AG04450 (cell line): ENCODE measurements around the gene DOCK6. TPM values are rescaled to one million over a fixed set of nuclear protein-coding genes. Genes with fewer than 3 reads are reported as not detected.

Experiments
- CTCF ChIA-PET: fragments of 300-600, 350-600 bp; formaldehyde crosslinking; extraction: SDS; loops from one replicate; lab custom pipeline; 2022; ENCODE audit warnings: antibody characterized with exemption, inconsistent platforms; lab: Charles Lee
- POLR2A ChIA-PET: fragments of 350-600 bp; formaldehyde crosslinking; extraction: SDS; loops from one replicate; lab custom pipeline; 2021; ENCODE audit warnings: antibody characterized with exemption, inconsistent platforms; lab: Yijun Ruan, JAX
- DNase-seq: peaks from one replicate; pipeline ENCODE4 v3.0.0-alpha.2; 2011; ENCODE audit warnings: low read depth, low spot score
- H3K27ac ChIP-seq: one replicate; pipeline ENCODE4 v1.5.1; 2012; ENCODE audit warnings: low read depth, low read length, control low read depth
- H3K27me3 ChIP-seq: one replicate; pipeline ENCODE4 v1.6.0; 2012; ENCODE audit warnings: low read length; ENCODE audit not compliant: control insufficient read depth, insufficient read depth
- H3K4me3 ChIP-seq: 2 replicates; pipeline ENCODE4 v1.5.1; 2011; ENCODE audit warnings: mild to moderate bottlenecking, low read depth, low read length, control low read depth
- H3K9me3 ChIP-seq: 2 replicates; pipeline ENCODE4 v1.5.1; 2012; ENCODE audit warnings: low read length; ENCODE audit not compliant: control insufficient read depth, insufficient read depth
- CTCF ChIP-seq: IDR thresholded peaks from 2 replicates; pipeline ENCODE4 v1.5.1; 2011; ENCODE audit warnings: low read depth, low read length, control low read depth, inconsistent platforms
- polyA plus RNA-seq: library from polyadenylated mRNA; depleted of rRNA; stranded (reverse); fragments of >200 nt; gene quantifications from 2 replicates; pipeline ENCODE4 v1.2.3, GENCODE V29; 2011

DOCK6 gene
- polyA plus RNA-seq, 1 experiment = 8.9 TPM

- Histone ChIP-seq H3K4me3 (no peak overlapping the region), H3K27me3 (no peaks in the 10 kb centered on the region), H3K9me3 (peaks cover 6% of the 10 kb centered on the region; the same call in 1 of the 2 replicates), H3K27ac (no peak overlapping the region)
- TF ChIP-seq CTCF = no peak
- POLR2A ChIA-PET = no interaction called here
- CTCF ChIA-PET = interaction anchor here (1.4 to 2.9 kb wide), 7 partner anchors 10 to 240 kb away, joined by 4 to 22 read pairs (median 9); no protein-coding TSS in a partner anchor
- DNase-seq = no peak
Observed at GRCh38 chr19:11242025-11242424, 20.3 kb downstream of the DOCK6 start.

GRCh38 chr19:11240008-11240444 lies 22.3 kb downstream of the DOCK6 start:
- ChIA-PET POLR2A (interaction anchor here (1.1 kb wide), 1 partner anchor 101 kb away, joined by 3 read pairs; no protein-coding TSS in a partner anchor), CTCF (interaction anchor here (0.7 kb wide), 1 partner anchor 195 kb away, joined by 3 read pairs; the partner anchor contains the start of gene PRKCSH)
- Histone ChIP-seq H3K27me3 (no peaks in the 10 kb centered on the region), H3K4me3 (no peak overlapping the region), H3K27ac (no peak overlapping the region), H3K9me3 (peaks cover 6% of the 10 kb centered on the region; the same call in 1 of the 2 replicates)
- no peak for TF ChIP-seq CTCF
- no peak for DNase-seq

GRCh38 chr19:11239377-11240000 lies 22.8 kb downstream of the DOCK6 start, which contains the start of gene ANGPTL8:
Gene ANGPTL8 (plus strand): TSS chr19:11239619. CDS start chr19:11239638, 19 bp downstream.
- POLR2A ChIA-PET = interaction anchor here (1.1 kb wide), 1 partner anchor 100 kb away, joined by 3 read pairs; no protein-coding TSS in a partner anchor
- no peak within 1 kb of the TSS for H3K4me3 ChIP-seq
- H3K9me3 ChIP-seq = peaks cover 6% of the 10 kb centered on the region; the same call in 1 of the 2 replicates
- H3K27me3 ChIP-seq = no peaks in the 10 kb centered on the region
- DNase-seq = no peak
- no peak within 1 kb of the TSS for H3K27ac ChIP-seq
- CTCF ChIA-PET = interaction anchor here (0.7 kb wide), 1 partner anchor 196 kb away, joined by 3 read pairs; the partner anchor contains the start of gene PRKCSH
- TF ChIP-seq CTCF = no peak

GRCh38 chr19:11238781-11239376 lies 23.4 kb downstream of the DOCK6 start:
- ChIA-PET CTCF (interaction anchor here (0.5 kb wide), 1 partner anchor 204 kb away, joined by 7 read pairs; no protein-coding TSS in a partner anchor), POLR2A (no interaction called here)
- no peak overlapping the region for H3K4me3 ChIP-seq
- no peaks in the 10 kb centered on the region for H3K27me3 ChIP-seq
- no peak for TF ChIP-seq CTCF
- no peak overlapping the region for H3K27ac ChIP-seq
- no peak for DNase-seq
- H3K9me3 ChIP-seq = peaks cover 6% of the 10 kb centered on the region; the same call in 1 of the 2 replicates

GRCh38 chr19:11238041-11238440 lies 24.3 kb downstream of the DOCK6 start:
- no peak for DNase-seq

More at GRCh38 chr19:11238041-11238440, 24.3 kb downstream of the DOCK6 start:
- Histone ChIP-seq H3K27me3 (no peaks in the 10 kb centered on the region), H3K4me3 (no peak overlapping the region), H3K9me3 (peaks cover 6% of the 10 kb centered on the region; the same call in 1 of the 2 replicates), H3K27ac (no peak overlapping the region)
- ChIA-PET POLR2A (no interaction called here), CTCF (no interaction called here)
- TF ChIP-seq CTCF = no peak
